Keratinocyte (primary cell): ENCODE results near the gene CYTIP. TPM values are rescaled to one million over a fixed set of nuclear protein-coding genes. Genes with fewer than 3 reads are reported as not detected.

ENCODE experiments used
- DNase-seq: peaks from one replicate; pipeline ENCODE4 v3.0.0-alpha.2; 2011; ENCODE audit warnings: low read depth, missing footprints, low spot score
- FAIRE-seq: peaks from 2 replicates; lab custom pipeline; 2011; peaks lifted over from hg19 to GRCh38; lab: Jason Lieb, UNC
- H2AFZ ChIP-seq: 2 replicates; pipeline ENCODE4 v1.6.0; 2012; ENCODE audit warnings: low read length, control low read depth, inconsistent platforms; ENCODE audit not compliant: control insufficient read depth
- H3K27ac ChIP-seq: 2 replicates; pipeline ENCODE4 v1.5.1; 2011; ENCODE audit warnings: low read length; ENCODE audit not compliant: control insufficient read depth, insufficient read depth
- H3K27me3 ChIP-seq: 3 replicates; pipeline ENCODE4 v1.6.0; 2011; ENCODE audit warnings: low read length; ENCODE audit not compliant: control insufficient read depth, insufficient read depth; ENCODE audit errors: extremely low read depth
- H3K36me3 ChIP-seq, 2 experiments: 2 replicates in 1 of 2; 3 replicates in 1 of 2; pipeline ENCODE4 v1.5.1; 2011; ENCODE audit warnings: low read length in 2 of 2, mild to moderate bottlenecking in 1 of 2; ENCODE audit not compliant: control insufficient read depth in 2 of 2, insufficient read depth in 2 of 2; ENCODE audit errors: extremely low read depth in 1 of 2
- H3K4me1 ChIP-seq: 3 replicates; pipeline ENCODE4 v1.5.1; 2011; ENCODE audit warnings: low read length; ENCODE audit not compliant: control insufficient read depth, insufficient read depth; ENCODE audit errors: extremely low read depth
- H3K4me2 ChIP-seq: 3 replicates; pipeline ENCODE4 v1.6.0; 2011; ENCODE audit warnings: low read depth, low read length; ENCODE audit not compliant: control insufficient read depth, insufficient read depth; ENCODE audit errors: extremely low read depth
- H3K4me3 ChIP-seq, 3 experiments: fragments of 200-600 bp in 1 of 3; sonication (generic) in 1 of 3; 2 replicates in 2 of 3; 3 replicates in 1 of 3; pipeline ENCODE4 v1.5.1; 2011 to 2016; ENCODE audit warnings: low read length in 3 of 3, mild to moderate bottlenecking in 3 of 3, control low read depth in 2 of 3, inconsistent platforms in 1 of 3, low read depth in 1 of 3, mixed read lengths in 1 of 3, mixed run types in 1 of 3, moderate library complexity in 1 of 3; ENCODE audit not compliant: control insufficient read depth in 2 of 3, insufficient read depth in 2 of 3; ENCODE audit errors: extremely low read depth in 1 of 3
- H3K79me2 ChIP-seq: 2 replicates; pipeline ENCODE4 v1.6.0; 2012; ENCODE audit warnings: low read length; ENCODE audit not compliant: control insufficient read depth, insufficient read depth
- H3K9ac ChIP-seq: 3 replicates; pipeline ENCODE4 v1.6.0; 2011; ENCODE audit warnings: low read length; ENCODE audit not compliant: control insufficient read depth, insufficient read depth; ENCODE audit errors: extremely low read depth
- H3K9me1 ChIP-seq: 3 replicates; pipeline ENCODE4 v1.6.0; 2011; ENCODE audit warnings: low read length; ENCODE audit not compliant: control insufficient read depth, insufficient read depth; ENCODE audit errors: extremely low read depth
- H3K9me3 ChIP-seq: 2 replicates; pipeline ENCODE4 v1.5.1; 2012; ENCODE audit warnings: low read depth, low read length; ENCODE audit not compliant: control insufficient read depth
- H4K20me1 ChIP-seq: 3 replicates; pipeline ENCODE4 v1.6.0; 2011; ENCODE audit warnings: low read length; ENCODE audit not compliant: control insufficient read depth, insufficient read depth; ENCODE audit errors: extremely low read depth
- CTCF ChIP-seq, 3 experiments: IDR thresholded peaks in 1 of 3; conservative IDR thresholded peaks in 1 of 3; optimal IDR thresholded peaks in 1 of 3; 2 replicates in 2 of 3; 3 replicates in 1 of 3; pipeline versions ENCODE3 to v1.5.1; 2011; ENCODE audit warnings: low read length in 3 of 3, mild to moderate bottlenecking in 3 of 3, moderate library complexity in 2 of 3, control low read depth in 1 of 3, inconsistent platforms in 1 of 3; ENCODE audit not compliant: insufficient read depth in 2 of 3; ENCODE audit errors: extremely low read depth in 1 of 3
- EZH2 ChIP-seq: IDR thresholded peaks from one replicate; pipeline ENCODE4 v1.6.1; 2012; ENCODE audit warnings: inconsistent platforms, mild to moderate bottlenecking, low read length, moderate library complexity
- dilution Hi-C: fragments of 300-500 bp; cut with MboI; formaldehyde crosslinking; loops from one replicate; pipeline ENCODE4 v1.7.0; 2020; ENCODE audit warnings: low sequenced_read_pairs; ENCODE audit not compliant: extremely low pct_ligation_motif_present
- polyA plus RNA-seq, 5 experiments: library from polyadenylated mRNA; depleted of rRNA in 3 of 5; stranded (reverse) in 3 of 5; stranded (forward) in 1 of 5; unstranded in 1 of 5; fragments of >200 nt; gene quantifications; 1 replicate in 1 of 5; 2 replicates in 3 of 5; 3 replicates in 1 of 5; pipeline versions ENCODE4 v1.2.1 to v1.2.3, GENCODE V29; 2011 to 2012; ENCODE audit warnings: missing spikeins in 2 of 5, low read depth in 1 of 5, low replicate concordance in 1 of 5

CYTIP gene
- polyA plus RNA-seq, 1 donor (not counting 4 experiments of a cell fraction or from before 2014, with no cell fraction given) = 0.21 TPM

GRCh38 chr2:157419031-157419575 is 24.8 kb downstream of the CYTIP start:
- Histone ChIP-seq H2AFZ (no peak overlapping the region), H3K9ac (no peak overlapping the region), H3K36me3 (no peaks in the 10 kb centered on the region), H4K20me1 (no peaks in the 10 kb centered on the region), H3K4me1 (no peaks in the 10 kb centered on the region), H3K4me3 (no peak overlapping the region), H3K27ac (no peak overlapping the region), H3K9me3 (no peaks in the 10 kb centered on the region), H3K9me1 (no peaks in the 10 kb centered on the region), H3K27me3 (no peaks in the 10 kb centered on the region), H3K4me2 (no peak overlapping the region), H3K79me2 (no peaks in the 10 kb centered on the region)
- dilution Hi-C loops = no loop called here
- TF ChIP-seq CTCF (optimal IDR thresholded peaks at IDR 0.05 in 1 of 3, IDR thresholded peaks at IDR 0.05 in 1 of 3, conservative IDR thresholded peaks at IDR 0.05 in 1 of 3; ENCODE audit: extremely low read depth in 1 of 3, insufficient read depth in 2 of 3, low read length in 3 of 3) = no peak
- no peak for TF ChIP-seq EZH2
- DNase-seq = no peak
- FAIRE-seq = no peak

- no peak overlapping the region for H3K9ac ChIP-seq
- H3K4me1 ChIP-seq = no peaks in the 10 kb centered on the region
- H3K4me3 ChIP-seq = no peak overlapping the region
- no peaks in the 10 kb centered on the region for H3K36me3 ChIP-seq
- no peaks in the 10 kb centered on the region for H3K27me3 ChIP-seq
- dilution Hi-C loops = no loop called here
- no peak overlapping the region for H3K4me2 ChIP-seq
- no peaks in the 10 kb centered on the region for H3K9me1 ChIP-seq
- H3K27ac ChIP-seq = no peak overlapping the region
- DNase-seq = no peak
- TF ChIP-seq EZH2 (no peak), CTCF (optimal IDR thresholded peaks at IDR 0.05 in 1 of 3, IDR thresholded peaks at IDR 0.05 in 1 of 3, conservative IDR thresholded peaks at IDR 0.05 in 1 of 3; ENCODE audit: extremely low read depth in 1 of 3, insufficient read depth in 2 of 3, low read length in 3 of 3) (no peak)
- H3K9me3 ChIP-seq = no peaks in the 10 kb centered on the region
- H3K79me2 ChIP-seq = no peaks in the 10 kb centered on the region
- no peaks in the 10 kb centered on the region for H4K20me1 ChIP-seq
- FAIRE-seq = no peak
- no peak overlapping the region for H2AFZ ChIP-seq
Measured at GRCh38 chr2:157418239-157418641, 25.6 kb downstream of the CYTIP start.
